Measurements from ENCODE around the gene PCDHGA8. TPM values are rescaled to one million over a fixed set of nuclear protein-coding genes. Genes with fewer than 3 reads are reported as not detected.
"Not testable (repeated sequence)": the region's sequence is repeated elsewhere in the genome, so short reads cannot be mapped to it uniquely, and the experiment has no call there.

The PCDHGA8 gene
- total RNA-seq, 4 donors from 2014 or later: 1.1 to 5.1 (median 2.1) TPM

GRCh38 chr5:141397756-141398551 is 5.5 kb downstream of the PCDHGA8 start, which contains the start of gene PCDHGB5:
PCDHGB5 (plus strand) TSS chr5:141397947; CDS start chr5:141398128, 181 bp downstream.
- not testable (repeated sequence) for H3K4me1 ChIP-seq; H3K27ac ChIP-seq; H3K27me3 ChIP-seq; H3K36me3 ChIP-seq; DNase-seq (ENCODE audit: low spot score in 2 of 2)
- Histone ChIP-seq H3K9me3 (peaks cover 65% of the 10 kb centered on the region), H3K4me3 (peak within 1 kb of the TSS; percentile 20)
- peak; percentile 25 to 42 for TF ChIP-seq CTCF (IDR thresholded peaks at IDR 0.05)
- 7% methylated on average over 25 of the region's 43 CpGs for WGBS

DNA sequence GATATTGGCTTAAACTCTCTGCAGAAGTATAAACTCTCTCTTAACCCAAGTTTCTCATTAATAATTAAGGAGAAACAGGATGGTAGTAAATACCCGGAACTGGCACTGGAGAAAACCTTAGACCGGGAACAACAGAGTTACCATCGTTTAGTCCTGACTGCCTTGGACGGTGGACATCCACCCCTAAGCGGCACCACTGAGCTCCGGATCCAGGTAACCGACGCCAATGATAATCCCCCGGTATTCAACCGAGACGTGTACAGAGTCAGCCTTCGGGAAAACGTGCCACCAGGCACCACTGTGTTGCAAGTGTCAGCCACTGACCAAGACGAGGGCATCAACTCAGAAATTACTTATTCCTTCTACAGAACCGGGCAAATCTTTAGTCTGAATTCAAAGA is 6.2 kb downstream of the PCDHGA8 start:
- Histone ChIP-seq H3K27me3 (peaks cover 5% of the 10 kb centered on the region), H3K27ac (no peak overlapping the region), H3K4me3 (no peak overlapping the region), H3K9me3 (peaks cover 65% of the 10 kb centered on the region), H3K4me1 (no peaks in the 10 kb centered on the region), H3K36me3 (no peaks in the 10 kb centered on the region)
- WGBS: 25% methylated on average over 15 of the region's 15 CpGs
- TF ChIP-seq EP300 (IDR thresholded peaks at IDR 0.05) (no peak), POLR2A (IDR thresholded peaks at IDR 0.05) (no peak), POLR2AphosphoS5 (IDR thresholded peaks at IDR 0.05) (no peak), CTCF (IDR thresholded peaks at IDR 0.05) (no peak)
- DNase-seq (ENCODE audit: low spot score in 2 of 2): no peak

DNA sequence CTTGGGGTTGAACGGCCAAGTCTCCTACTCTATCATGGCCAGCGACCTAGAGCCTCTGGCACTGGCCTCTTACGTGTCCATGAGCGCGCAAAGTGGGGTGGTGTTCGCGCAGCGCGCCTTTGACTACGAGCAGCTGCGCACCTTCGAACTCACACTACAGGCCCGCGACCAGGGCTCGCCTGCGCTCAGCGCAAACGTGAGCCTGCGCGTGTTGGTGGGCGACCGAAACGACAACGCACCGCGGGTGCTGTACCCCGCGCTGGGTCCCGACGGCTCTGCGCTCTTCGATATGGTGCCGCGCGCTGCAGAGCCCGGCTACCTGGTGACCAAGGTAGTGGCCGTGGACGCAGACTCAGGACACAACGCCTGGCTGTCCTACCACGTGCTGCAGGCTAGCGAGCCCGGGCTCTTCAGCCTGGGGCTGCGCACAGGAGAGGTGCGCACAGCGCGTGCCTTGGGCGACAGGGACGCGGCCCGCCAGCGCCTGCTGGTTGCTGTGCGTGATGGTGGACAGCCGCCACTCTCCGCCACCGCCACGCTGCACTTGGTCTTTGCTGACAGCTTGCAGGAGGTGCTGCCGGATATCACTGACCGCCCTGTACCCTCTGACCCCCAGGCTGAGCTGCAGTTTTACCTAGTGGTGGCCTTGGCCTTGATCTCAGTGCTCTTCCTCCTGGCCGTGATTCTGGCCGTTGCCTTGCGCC is 7.3 kb downstream of the PCDHGA8 start:
- H3K4me1 ChIP-seq: no peaks in the 10 kb centered on the region
- DNase-seq (ENCODE audit: low spot score in 2 of 2): no peak
- WGBS: 32% methylated on average over 16 of the region's 61 CpGs
- no peak overlapping the region for H3K4me3 ChIP-seq
- peaks cover 62% of the 10 kb centered on the region for H3K9me3 ChIP-seq
- H3K27ac ChIP-seq: no peak overlapping the region
- peaks cover 5% of the 10 kb centered on the region for H3K27me3 ChIP-seq
- TF ChIP-seq POLR2AphosphoS5 (IDR thresholded peaks at IDR 0.05) (no peak), CTCF (IDR thresholded peaks at IDR 0.05) (no peak), EP300 (IDR thresholded peaks at IDR 0.05) (no peak), POLR2A (IDR thresholded peaks at IDR 0.05) (no peak)
- H3K36me3 ChIP-seq: no peaks in the 10 kb centered on the region

DNA sequence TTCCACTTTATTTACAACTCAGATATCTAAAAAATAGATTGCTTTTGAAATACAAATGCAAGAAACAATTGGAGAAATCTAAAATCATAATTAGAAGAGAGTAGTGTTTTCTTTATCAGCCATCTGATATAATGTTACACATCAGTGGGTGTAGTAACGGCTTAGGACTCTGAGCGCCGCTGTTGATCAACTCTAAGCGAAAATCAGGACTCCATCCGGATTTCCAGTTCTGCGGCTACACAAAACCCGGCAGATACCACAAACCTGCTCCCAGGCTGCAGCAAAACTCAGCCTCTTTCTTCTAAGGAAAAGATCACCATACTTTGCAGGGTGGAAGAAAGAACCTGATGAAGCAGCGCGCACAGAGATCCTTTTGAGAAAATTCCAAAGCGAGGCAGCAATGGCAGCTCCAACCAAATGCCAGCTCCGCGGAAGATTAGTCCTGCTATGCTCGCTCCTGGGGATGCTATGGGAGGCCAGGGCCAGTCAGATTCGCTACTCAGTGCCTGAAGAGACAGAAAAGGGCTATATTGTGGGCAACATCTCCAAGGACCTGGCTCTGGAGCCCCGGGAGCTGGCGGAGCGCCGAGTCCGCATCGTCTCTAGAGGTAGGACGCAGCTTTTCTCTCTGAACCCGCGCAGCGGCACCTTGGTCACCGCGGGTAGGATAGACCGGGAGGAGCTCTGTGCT is 10.3 kb downstream of the PCDHGA8 start, which contains the start of gene PCDHGA9:
TSS of gene PCDHGA9 (plus strand) at position 226 of the 691 bp plus-strand sequence. CDS start at position 401, 175 bp downstream.
- H3K4me1 ChIP-seq: no peaks in the 10 kb centered on the region
- no peaks in the 10 kb centered on the region for H3K36me3 ChIP-seq
- H3K27ac ChIP-seq: no peak within 1 kb of the TSS
- peak within 1 kb of the TSS; percentile 30 for H3K4me3 ChIP-seq
- peaks cover 63% of the 10 kb centered on the region for H3K9me3 ChIP-seq
- 14% methylated on average over 23 of the region's 27 CpGs for WGBS
- H3K27me3 ChIP-seq: peaks cover 5% of the 10 kb centered on the region
- peak in 1 of 2 donors; percentile 23 for TF ChIP-seq CTCF (IDR thresholded peaks at IDR 0.05)
- no peak for TF ChIP-seq POLR2A (IDR thresholded peaks at IDR 0.05)
- DNase-seq (ENCODE audit: low spot score in 2 of 2): no peak

DNA sequence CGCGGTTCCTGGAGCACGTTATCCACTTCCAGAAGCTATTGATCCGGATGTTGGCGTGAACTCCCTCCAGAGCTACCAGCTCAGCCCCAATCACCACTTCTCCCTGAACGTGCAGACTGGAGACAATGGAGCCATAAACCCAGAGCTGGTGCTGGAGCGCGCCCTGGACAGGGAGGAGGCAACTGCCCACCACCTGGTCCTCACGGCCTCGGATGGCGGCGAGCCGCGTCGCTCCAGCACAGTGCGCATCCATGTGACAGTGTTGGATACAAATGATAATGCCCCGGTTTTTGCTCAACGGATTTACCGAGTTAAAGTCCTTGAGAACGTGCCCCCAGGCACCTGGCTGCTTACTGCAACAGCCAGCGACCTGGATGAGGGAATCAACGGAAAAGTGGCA is 11.0 kb downstream of the PCDHGA8 start:
- no peak for DNase-seq (ENCODE audit: low spot score in 2 of 2)
- peaks cover 5% of the 10 kb centered on the region for H3K27me3 ChIP-seq
- H3K27ac ChIP-seq: no peak overlapping the region
- H3K9me3 ChIP-seq: peaks cover 62% of the 10 kb centered on the region
- WGBS: 20% methylated on average over 21 of the region's 22 CpGs
- H3K36me3 ChIP-seq: no peaks in the 10 kb centered on the region
- TF ChIP-seq EP300 (IDR thresholded peaks at IDR 0.05) (no peak), POLR2A (IDR thresholded peaks at IDR 0.05) (no peak), POLR2AphosphoS5 (IDR thresholded peaks at IDR 0.05) (no peak), CTCF (IDR thresholded peaks at IDR 0.05) (no peak)
- H3K4me3 ChIP-seq: peak overlapping the region; percentile 30
- no peaks in the 10 kb centered on the region for H3K4me1 ChIP-seq

Data from suprapubic skin (tissue), 4 donors.